Measurements from ENCODE around the gene BDH2. TPM values are rescaled to one million over a fixed set of nuclear protein-coding genes. Genes with fewer than 3 reads are reported as not detected.

BDH2 gene
- total RNA-seq, 3 donors from 2014 or later (not counting 1 experiment from before 2014, with no cell fraction given): 12.1 to 16.6 (median 15.9) TPM

GRCh38 chr4:103136671-103137445, 37.2 kb upstream of the BDH2 start:
- Histone ChIP-seq H3K36me3 (ENCODE audit: control insufficient read depth, insufficient read depth, low read length) (peaks cover 2% of the 10 kb centered on the region), H3K27ac (ENCODE audit: low read length) (no peak overlapping the region), H3K4me3 (ENCODE audit: low read length) (no peak overlapping the region), H3K4me1 (ENCODE audit: control insufficient read depth, insufficient read depth, low read length) (no peaks in the 10 kb centered on the region), H3K27me3 (ENCODE audit: control insufficient read depth, insufficient read depth, low read length) (no peaks in the 10 kb centered on the region), H3K9me3 (ENCODE audit: control insufficient read depth, insufficient read depth, low read length) (no peaks in the 10 kb centered on the region)
- intact Hi-C loops (cut with micrococcal nuclease): no loop called here
- 36% methylated on average over 1 of the region's 1 CpG for WGBS (ENCODE audit: insufficient coverage)
- H3K4me3 Mint-ChIP-seq: no peak overlapping the region
- H3K27ac Mint-ChIP-seq: no peak overlapping the region
- ATAC-seq: no peak
- no peaks in the 10 kb centered on the region for H3K9me3 Mint-ChIP-seq
- H3K27me3 Mint-ChIP-seq (ENCODE audit: low read depth in 2 of 2): no peaks in the 10 kb centered on the region
- DNase-seq: no peak
- TF ChIP-seq CTCF (IDR thresholded peaks at IDR 0.05): no peak
- H3K4me1 Mint-ChIP-seq: no peaks in the 10 kb centered on the region
- H3K36me3 Mint-ChIP-seq: no peaks in the 10 kb centered on the region

GRCh38 chr4:103129174-103129573, 29.5 kb upstream of the BDH2 start:
- no peak overlapping the region for H3K27ac Mint-ChIP-seq
- no peaks in the 10 kb centered on the region for H3K36me3 Mint-ChIP-seq
- peaks cover 2 to 12% of the 10 kb centered on the region in 2 donors for H3K9me3 Mint-ChIP-seq
- H3K27ac ChIP-seq (ENCODE audit: low read length): no peak overlapping the region
- H3K27me3 Mint-ChIP-seq (ENCODE audit: low read depth in 2 of 2): no peaks in the 10 kb centered on the region
- no peaks in the 10 kb centered on the region for H3K9me3 ChIP-seq (ENCODE audit: control insufficient read depth, insufficient read depth, low read length)
- no peak overlapping the region for H3K4me3 Mint-ChIP-seq
- WGBS (ENCODE audit: insufficient coverage): 91% methylated on average over 8 of the region's 8 CpGs
- intact Hi-C loops (cut with micrococcal nuclease): no loop called here
- H3K36me3 ChIP-seq (ENCODE audit: control insufficient read depth, insufficient read depth, low read length): no peaks in the 10 kb centered on the region
- no peak for TF ChIP-seq CTCF (IDR thresholded peaks at IDR 0.05)
- no peaks in the 10 kb centered on the region for H3K4me1 ChIP-seq (ENCODE audit: control insufficient read depth, insufficient read depth, low read length)
- no peaks in the 10 kb centered on the region for H3K27me3 ChIP-seq (ENCODE audit: control insufficient read depth, insufficient read depth, low read length)
- no peak for DNase-seq
- H3K4me3 ChIP-seq (ENCODE audit: low read length): no peak overlapping the region
- ATAC-seq: no peak
- no peaks in the 10 kb centered on the region for H3K4me1 Mint-ChIP-seq

GRCh38 chr4:103126126-103126525, 26.5 kb upstream of the BDH2 start:
- H3K27me3 ChIP-seq (ENCODE audit: control insufficient read depth, insufficient read depth, low read length): no peaks in the 10 kb centered on the region
- intact Hi-C loops (cut with micrococcal nuclease): no loop called here
- no peaks in the 10 kb centered on the region for H3K36me3 Mint-ChIP-seq
- H3K27ac Mint-ChIP-seq: no peak overlapping the region
- no peak overlapping the region for H3K4me3 Mint-ChIP-seq
- H3K27ac ChIP-seq (ENCODE audit: low read length): no peak overlapping the region
- no peaks in the 10 kb centered on the region for H3K4me1 ChIP-seq (ENCODE audit: control insufficient read depth, insufficient read depth, low read length)
- peaks cover 2 to 12% of the 10 kb centered on the region in 2 donors for H3K9me3 Mint-ChIP-seq
- H3K4me1 Mint-ChIP-seq: no peaks in the 10 kb centered on the region
- no peak for ATAC-seq
- no peaks in the 10 kb centered on the region for H3K9me3 ChIP-seq (ENCODE audit: control insufficient read depth, insufficient read depth, low read length)
- no peaks in the 10 kb centered on the region for H3K36me3 ChIP-seq (ENCODE audit: control insufficient read depth, insufficient read depth, low read length)
- no peak for TF ChIP-seq CTCF (IDR thresholded peaks at IDR 0.05)
- DNase-seq: no peak
- H3K27me3 Mint-ChIP-seq (ENCODE audit: low read depth in 2 of 2): no peaks in the 10 kb centered on the region
- H3K4me3 ChIP-seq (ENCODE audit: low read length): no peak overlapping the region
- 100% methylated on average over 2 of the region's 3 CpGs for WGBS (ENCODE audit: insufficient coverage)

GRCh38 chr4:103123114-103123513, 23.5 kb upstream of the BDH2 start:
- Histone ChIP-seq H3K27ac (ENCODE audit: low read length) (no peak overlapping the region), H3K4me1 (ENCODE audit: control insufficient read depth, insufficient read depth, low read length) (no peaks in the 10 kb centered on the region), H3K36me3 (ENCODE audit: control insufficient read depth, insufficient read depth, low read length) (no peaks in the 10 kb centered on the region), H3K27me3 (ENCODE audit: control insufficient read depth, insufficient read depth, low read length) (no peaks in the 10 kb centered on the region), H3K4me3 (ENCODE audit: low read length) (no peak overlapping the region), H3K9me3 (ENCODE audit: control insufficient read depth, insufficient read depth, low read length) (no peaks in the 10 kb centered on the region)
- Mint-ChIP-seq H3K9me3 (peaks cover 2 to 8% of the 10 kb centered on the region in 2 donors), H3K27ac (no peak overlapping the region), H3K36me3 (no peaks in the 10 kb centered on the region), H3K4me3 (no peak overlapping the region), H3K27me3 (ENCODE audit: low read depth in 2 of 2) (no peaks in the 10 kb centered on the region), H3K4me1 (no peaks in the 10 kb centered on the region)
- no peak for TF ChIP-seq CTCF (IDR thresholded peaks at IDR 0.05)
- intact Hi-C loops (cut with micrococcal nuclease): no loop called here
- DNase-seq (no peak), ATAC-seq (no peak)
- 93% methylated on average over 2 of the region's 3 CpGs for WGBS (ENCODE audit: insufficient coverage)
